IMR-90 (cell line): ENCODE results near the gene CNIH1. TPM values are rescaled to one million over a fixed set of nuclear protein-coding genes. Genes with fewer than 3 reads are reported as not detected.

Source experiments
- ATAC-seq: fragments of 200-7000 bp; cut with Tn5 transposase; 2 replicates; pipeline ENCODE4 v1.9.1; 2020; ENCODE audit warnings: low read depth, mild to moderate bottlenecking, moderate library complexity
- BruUV-seq: library from RNA; stranded (reverse); fragments of 400-500 nt; replicated peaks from 2 replicates; lab custom pipeline; 2021; lab: Mats Ljungman, UMichigan
- CTCF ChIA-PET: fragments of 300-600 bp; formaldehyde crosslinking; extraction: SDS; loops from one replicate; lab custom pipeline; 2021; ENCODE audit warnings: antibody characterized with exemption; lab: Yijun Ruan, JAX
- POLR2A ChIA-PET: fragments of 300-600 bp; sonication (Branson Sonifier 250); formaldehyde crosslinking; loops from one replicate; lab custom pipeline; 2022; ENCODE audit warnings: antibody characterized with exemption; ENCODE audit not compliant: unreplicated experiment; lab: Charles Lee
- DNase-seq: peaks from one replicate; pipeline ENCODE4 v3.0.0; 2013
- H2AFZ ChIP-seq: replicated peaks from 2 replicates; pipeline ENCODE3; 2013; ENCODE audit warnings: low read length, mild to moderate bottlenecking; ENCODE audit not compliant: poor library complexity
- H2AK5ac ChIP-seq: 2 replicates; pipeline ENCODE4 v1.6.1; 2013; ENCODE audit warnings: low read depth, low read length, inconsistent platforms
- H2AK9ac ChIP-seq: replicated peaks from 2 replicates; pipeline ENCODE3; 2013; ENCODE audit warnings: mild to moderate bottlenecking, low read depth, low read length, moderate library complexity; ENCODE audit not compliant: poor library complexity
- H2BK120ac ChIP-seq: 2 replicates; pipeline ENCODE4 v1.6.1; 2013; ENCODE audit warnings: low read depth, low read length, inconsistent platforms
- H2BK15ac ChIP-seq: 3 replicates; pipeline ENCODE4 v1.6.1; 2013; ENCODE audit warnings: low read depth, low read length, inconsistent platforms
- H2BK20ac ChIP-seq: 2 replicates; pipeline ENCODE4 v1.6.1; 2013; ENCODE audit warnings: low read depth, mild to moderate bottlenecking, inconsistent platforms, low read length, moderate library complexity
- H2BK5ac ChIP-seq: 2 replicates; pipeline ENCODE4 v1.6.1; 2013; ENCODE audit warnings: mild to moderate bottlenecking, low read depth, low read length, inconsistent platforms; ENCODE audit not compliant: poor library complexity, severe bottlenecking
- H3K14ac ChIP-seq: replicated peaks from 2 replicates; pipeline ENCODE4 v1.6.1; 2013; ENCODE audit warnings: low read depth, low read length, inconsistent platforms
- H3K18ac ChIP-seq: 2 replicates; pipeline ENCODE4 v1.6.1; 2013; ENCODE audit warnings: low read depth, low read length, control low read depth
- H3K23ac ChIP-seq: 2 replicates; pipeline ENCODE4 v1.6.1; 2013; ENCODE audit warnings: low read depth, low read length, inconsistent platforms
- H3K27ac ChIP-seq: 2 replicates; pipeline ENCODE4 v1.5.1; 2013; ENCODE audit warnings: mild to moderate bottlenecking, control low read depth, low read length; ENCODE audit not compliant: insufficient read depth
- H3K27me3 ChIP-seq: 2 replicates; pipeline ENCODE4 v1.6.1; 2013; ENCODE audit warnings: low read length; ENCODE audit not compliant: control insufficient read depth, insufficient read depth
- H3K36me3 ChIP-seq: 2 replicates; pipeline ENCODE4 v1.6.1; 2013; ENCODE audit warnings: low read length, mixed read lengths; ENCODE audit not compliant: control insufficient read depth, insufficient read depth
- H3K4ac ChIP-seq: 2 replicates; pipeline ENCODE4 v1.6.1; 2013; ENCODE audit warnings: low read depth, low read length, inconsistent platforms
- H3K4me1 ChIP-seq: 2 replicates; pipeline ENCODE4 v1.6.1; 2013; ENCODE audit warnings: low read length, mixed read lengths; ENCODE audit not compliant: control insufficient read depth, insufficient read depth
- H3K4me2 ChIP-seq: 2 replicates; pipeline ENCODE4 v1.6.1; 2013; ENCODE audit warnings: low read depth, mild to moderate bottlenecking, control low read depth, low read length, moderate library complexity
- H3K4me3 ChIP-seq: 2 replicates; pipeline ENCODE4 v1.5.1; 2013; ENCODE audit warnings: low read depth, mild to moderate bottlenecking, control low read depth, low read length, moderate library complexity; ENCODE audit not compliant: insufficient read depth
- H3K56ac ChIP-seq: 2 replicates; pipeline ENCODE4 v1.6.1; 2013; ENCODE audit warnings: low read length, inconsistent platforms; ENCODE audit not compliant: insufficient read depth; ENCODE audit errors: extremely low read depth
- H3K79me1 ChIP-seq, 2 experiments: 2 replicates each; pipeline ENCODE4 v1.6.1; 2013; ENCODE audit warnings: low read length in 2 of 2, inconsistent platforms in 1 of 2, low read depth in 1 of 2
- H3K9ac ChIP-seq: 2 replicates; pipeline ENCODE4 v1.6.1; 2013; ENCODE audit warnings: low read depth, low read length, control low read depth
- H3K9me1 ChIP-seq: 2 replicates; pipeline ENCODE4 v1.6.1; 2013; ENCODE audit warnings: low read length, inconsistent platforms; ENCODE audit not compliant: insufficient read depth
- H3K9me3 ChIP-seq: 2 replicates; pipeline ENCODE4 v1.6.1; 2013; ENCODE audit warnings: low read length; ENCODE audit not compliant: control insufficient read depth, insufficient read depth
- H4K20me1 ChIP-seq: 2 replicates; pipeline ENCODE4 v1.6.1; 2013; ENCODE audit warnings: low read length, inconsistent platforms; ENCODE audit not compliant: insufficient read depth
- H4K5ac ChIP-seq: 2 replicates; pipeline ENCODE4 v1.6.1; 2013; ENCODE audit warnings: mild to moderate bottlenecking, low read depth, low read length, control low read depth
- H4K8ac ChIP-seq, 2 experiments: 2 replicates each; pipeline ENCODE4 v1.6.1; 2013; ENCODE audit warnings: low read depth in 2 of 2, low read length in 2 of 2, control low read depth in 1 of 2, inconsistent platforms in 1 of 2
- H4K91ac ChIP-seq: 2 replicates; pipeline ENCODE4 v1.6.1; 2013; ENCODE audit warnings: low read depth, low read length, inconsistent platforms; ENCODE audit not compliant: insufficient read depth
- BHLHE40 ChIP-seq: fragments of 150-350 bp; IDR thresholded peaks from 2 replicates; pipeline ENCODE4 v1.6.1; 2016; ENCODE audit warnings: mild to moderate bottlenecking, low read depth, low read length
- CEBPB ChIP-seq: IDR thresholded peaks from 2 replicates; pipeline ENCODE4 v1.6.1; 2012; ENCODE audit warnings: low read depth, low read length, improper control_type of control experiment
- CHD1 ChIP-seq: IDR thresholded peaks from 2 replicates; pipeline ENCODE4 v1.6.1; 2012; ENCODE audit warnings: low read depth, low read length, improper control_type of control experiment
- CTCF ChIP-seq: conservative IDR thresholded peaks from 2 replicates; pipeline ENCODE4 v1.5.1; 2012; ENCODE audit warnings: mild to moderate bottlenecking, low read depth, low read length, improper control_type of control experiment
- ELK1 ChIP-seq: fragments of 150-350 bp; IDR thresholded peaks from 2 replicates; pipeline ENCODE4 v1.6.1; 2016; ENCODE audit warnings: low read depth, mild to moderate bottlenecking, low read length, moderate library complexity, borderline replicate concordance
- FOS ChIP-seq: fragments of 150-350 bp; IDR thresholded peaks from 2 replicates; pipeline ENCODE4 v1.6.1; 2016; ENCODE audit warnings: low read depth, low read length
- MAFK ChIP-seq: IDR thresholded peaks from 2 replicates; pipeline ENCODE4 v1.6.1; 2012; ENCODE audit warnings: low read depth, low read length, improper control_type of control experiment
- MAZ ChIP-seq: IDR thresholded peaks from 2 replicates; pipeline ENCODE4 v1.6.1; 2012; ENCODE audit warnings: low read depth, mild to moderate bottlenecking, low read length, improper control_type of control experiment, moderate library complexity, borderline replicate concordance
- MXI1 ChIP-seq: IDR thresholded peaks from 2 replicates; pipeline ENCODE4 v1.6.1; 2012; ENCODE audit warnings: low read depth, mild to moderate bottlenecking, low read length, moderate library complexity, borderline replicate concordance
- NFE2L2 ChIP-seq: fragments of 150-350 bp; IDR thresholded peaks from 2 replicates; pipeline ENCODE4 v1.6.1; 2016; ENCODE audit warnings: low read depth, mild to moderate bottlenecking, low read length
- POLR2A ChIP-seq: IDR thresholded peaks from 2 replicates; pipeline ENCODE4 v1.6.1; 2012; ENCODE audit warnings: mild to moderate bottlenecking, low read depth, low read length
- RAD21 ChIP-seq: IDR thresholded peaks from 2 replicates; pipeline ENCODE4 v1.6.1; 2012; ENCODE audit warnings: low read length, improper control_type of control experiment
- RCOR1 ChIP-seq: IDR thresholded peaks from 2 replicates; pipeline ENCODE4 v1.6.1; 2012; ENCODE audit warnings: mild to moderate bottlenecking, low read length, improper control_type of control experiment; ENCODE audit not compliant: insufficient replicate concordance
- RFX5 ChIP-seq: IDR thresholded peaks from 2 replicates; pipeline ENCODE4 v1.8.0; 2012; ENCODE audit warnings: low read depth, mild to moderate bottlenecking, low read length, moderate library complexity
- SMC3 ChIP-seq: fragments of 150-350 bp; IDR thresholded peaks from 2 replicates; pipeline ENCODE4 v1.6.1; 2016; ENCODE audit warnings: low read depth, mild to moderate bottlenecking, antibody characterized with exemption, low read length, moderate library complexity
- USF2 ChIP-seq: fragments of 150-350 bp; IDR thresholded peaks from 2 replicates; pipeline ENCODE4 v1.6.1; 2017; ENCODE audit warnings: mild to moderate bottlenecking, antibody characterized with exemption, low read length, low read depth
- WGBS, 2 experiments: methylation state at CpG; one replicate each; pipeline versions ENCODE4 v1.1.5 to v1.1.7; 2013; ENCODE audit warnings: missing lambda C conversion rate in 2 of 2; ENCODE audit not compliant: insufficient read length in 1 of 2; ENCODE audit errors: extremely low coverage in 2 of 2; 5-methylcytosine and 5-hydroxymethylcytosine counted together
- dilution Hi-C: fragments of 300-500 bp; cut with HindIII; formaldehyde crosslinking; loops from one replicate; pipeline ENCODE4 v1.14.3; 2018; ENCODE audit warnings: low sequenced_read_pairs; ENCODE audit not compliant: unreplicated experiment
- in situ Hi-C: fragments of 300-500 bp; cut with MboI; formaldehyde crosslinking; loops from 3 replicates; pipeline ENCODE4 v1.14.3; 2019; ENCODE audit warnings: low sequenced_read_pairs, inconsistent platforms, mixed read lengths
- intact Hi-C: fragments of 100-400 bp; cut with micrococcal nuclease; formaldehyde crosslinking; loops from 2 replicates; pipeline ENCODE4 v1.10.0; 2022
- polyA plus RNA-seq, 3 experiments: library from polyadenylated mRNA; depleted of rRNA; stranded (reverse); fragments of >200 nt; gene quantifications; 2 replicates each; pipeline ENCODE4 v1.2.3, GENCODE V29; 2012; ENCODE audit warnings: low replicate concordance in 1 of 3
- total RNA-seq: library from RNA; depleted of rRNA; stranded (reverse); fragments of >200 nt; gene quantifications from 2 replicates; pipeline ENCODE4 v1.2.3, GENCODE V29; 2012

Gene CNIH1
- total and polyA plus RNA-seq, 2 of the 4 experiments (the other 2 are of a cell fraction): 244 to 284 TPM

GRCh38 chr14:54489318-54489683 is 48.1 kb upstream of the CNIH1 start:
- 0 out of 2 replicates have a peak, but pooled peaks cover 4% of the 10 kb centered on the region for H3K4me1 ChIP-seq
- H3K56ac ChIP-seq: peak overlapping the region; percentile 86
- in situ Hi-C loops (no loop called here), dilution Hi-C loops (no loop called here), intact Hi-C loops (no loop called here)
- H3K14ac ChIP-seq: peak overlapping the region; percentile 97
- no peaks in the 10 kb centered on the region for H3K9me1 ChIP-seq
- peak overlapping the region; percentile 80 for H3K9ac ChIP-seq
- H3K4ac ChIP-seq: peak overlapping the region; percentile 83
- peak overlapping the region; percentile 50; the same call in 1 of the 3 replicates for H2BK15ac ChIP-seq
- 10 to 100% methylated on average over 1 to 2 of the region's 5 CpGs for WGBS, 2 experiments
- peak overlapping the region; percentile 67 for H3K27ac ChIP-seq
- no peak overlapping the region for H2AK5ac ChIP-seq
- peak overlapping the region; percentile 52 to 99 for H4K8ac ChIP-seq
- peak overlapping the region; percentile 14 for H3K18ac ChIP-seq
- POLR2A ChIA-PET: no interaction called here
- CTCF ChIA-PET: no interaction called here
- TF ChIP-seq CTCF: no peak
- TF ChIP-seq FOS: no peak
- no peak for TF ChIP-seq SMC3
- TF ChIP-seq USF2: no peak
- no peak for TF ChIP-seq BHLHE40
- no peak for TF ChIP-seq ELK1
- TF ChIP-seq MAZ: no peak
- TF ChIP-seq POLR2A: no peak
- TF ChIP-seq MAFK: no peak
- TF ChIP-seq CHD1: no peak
- no peak for TF ChIP-seq NFE2L2
- TF ChIP-seq RFX5: no peak
- no peak for TF ChIP-seq MXI1
- no peak for TF ChIP-seq RCOR1
- no peak for TF ChIP-seq RAD21
- TF ChIP-seq CEBPB: no peak
- peak overlapping the region; percentile 80 for H2BK20ac ChIP-seq
- H3K27me3 ChIP-seq: no peaks in the 10 kb centered on the region
- peaks cover 10% of the 10 kb centered on the region; the same call in 1 of the 2 replicates for H4K20me1 ChIP-seq
- H2AK9ac ChIP-seq: peak overlapping the region; percentile 79
- H3K4me2 ChIP-seq: peak overlapping the region; percentile 67
- peak overlapping the region; percentile 97 for H2AFZ ChIP-seq
- peak overlapping the region; percentile 71 for H2BK5ac ChIP-seq
- no peak for ATAC-seq
- H3K36me3 ChIP-seq: no peaks in the 10 kb centered on the region
- DNase-seq: no peak
- peak overlapping the region; percentile 89 for H3K4me3 ChIP-seq
- H4K91ac ChIP-seq: peak overlapping the region; percentile 59
- H3K79me1 ChIP-seq: peaks cover 6 to 21% of the 10 kb centered on the region in 2 experiments
- BruUV-seq: no TSS peak
- H2BK120ac ChIP-seq: peak overlapping the region; percentile 86
- no peaks in the 10 kb centered on the region for H3K9me3 ChIP-seq
- H3K23ac ChIP-seq: peak overlapping the region; percentile 97
- H4K5ac ChIP-seq: peak overlapping the region; percentile 37
